Fibroblast of peridontal ligament (primary cell): ENCODE data around the gene CENPU.
"Not testable (repeated sequence)": the region's sequence is repeated elsewhere in the genome, so short reads cannot be mapped to it uniquely, and the experiment has no call there.

ENCODE experiments used
- DNase-seq: peaks from one replicate; pipeline ENCODE4 v3.0.0-alpha.2; 2010; ENCODE audit errors: extremely low read depth

The CENPU gene

DNA sequence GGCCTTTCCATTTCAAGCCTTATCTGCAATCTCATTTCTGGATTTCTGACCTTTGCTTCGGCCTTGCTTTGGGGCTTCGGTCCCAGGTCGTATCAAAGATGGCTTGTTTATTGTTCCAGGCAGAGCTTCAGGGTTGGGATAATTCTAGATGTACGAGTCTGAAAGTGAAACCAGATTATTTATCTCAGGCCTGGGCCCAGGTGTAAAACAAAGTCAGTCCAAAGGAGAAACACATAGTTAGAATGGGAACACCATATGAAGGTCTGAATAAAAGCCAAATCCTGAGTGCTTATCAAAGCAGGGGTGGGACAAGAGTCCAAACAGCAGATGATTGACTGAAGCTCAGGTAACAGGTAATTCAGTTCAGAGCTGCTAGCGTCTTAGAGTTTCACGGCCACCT is 67.2 kb downstream of the CENPU start:
- no peak for DNase-seq

DNA sequence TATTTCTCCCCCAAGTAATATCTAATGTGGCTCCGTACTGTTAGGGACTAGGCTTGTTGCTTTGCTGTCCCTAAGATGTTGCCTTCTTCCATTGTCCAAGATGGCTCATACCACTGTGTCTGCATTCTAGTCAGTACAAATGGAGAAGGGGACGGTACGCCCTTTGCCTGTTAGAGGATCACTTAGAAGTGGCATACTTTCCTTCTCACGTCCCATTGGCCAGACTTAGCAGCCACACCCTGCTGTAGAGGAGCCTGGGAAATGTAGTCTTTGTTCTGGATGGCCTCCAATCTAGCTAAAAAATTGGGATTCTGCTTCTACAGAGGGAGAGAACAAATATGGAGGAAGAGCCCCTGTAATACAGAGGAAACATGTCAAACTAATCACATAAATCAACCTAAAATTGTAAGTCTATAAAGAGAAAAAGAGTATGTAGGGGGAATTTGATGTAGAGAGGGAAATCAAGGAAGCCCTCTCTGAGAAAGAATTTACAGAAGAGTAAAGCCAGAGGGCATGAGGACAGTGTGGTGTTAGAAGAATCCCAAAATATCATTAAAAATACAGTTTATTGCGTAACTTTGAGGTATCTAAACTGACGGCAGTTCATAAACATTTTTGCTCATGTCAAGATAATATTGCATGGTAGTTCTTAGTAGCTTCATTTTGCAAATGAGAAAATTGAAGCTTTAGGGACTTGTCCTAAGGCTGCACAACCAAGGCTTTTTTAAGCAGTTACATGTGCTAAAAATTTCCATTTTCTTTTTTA is 69.3 kb downstream of the CENPU start:
- no peak for DNase-seq

DNA sequence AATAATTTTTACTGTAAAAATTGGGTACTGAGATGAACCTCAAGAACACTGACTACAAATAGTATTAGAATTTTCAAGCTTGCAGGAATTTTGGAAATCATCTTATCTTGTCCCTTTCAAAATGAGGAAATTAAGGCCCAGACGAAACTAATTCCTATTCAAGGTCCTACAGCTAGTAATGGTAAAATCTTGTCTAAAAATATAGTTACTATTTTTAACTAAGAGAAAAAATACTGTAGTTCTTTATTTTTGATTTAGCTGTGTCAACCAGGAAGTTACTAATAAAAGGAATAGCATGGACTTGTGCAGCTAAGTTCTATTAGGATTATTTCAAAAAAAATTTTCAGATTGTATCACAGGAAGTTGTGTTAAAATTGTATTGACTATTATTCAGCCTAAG is 71.7 kb downstream of the CENPU start:
- DNase-seq = no peak

DNA sequence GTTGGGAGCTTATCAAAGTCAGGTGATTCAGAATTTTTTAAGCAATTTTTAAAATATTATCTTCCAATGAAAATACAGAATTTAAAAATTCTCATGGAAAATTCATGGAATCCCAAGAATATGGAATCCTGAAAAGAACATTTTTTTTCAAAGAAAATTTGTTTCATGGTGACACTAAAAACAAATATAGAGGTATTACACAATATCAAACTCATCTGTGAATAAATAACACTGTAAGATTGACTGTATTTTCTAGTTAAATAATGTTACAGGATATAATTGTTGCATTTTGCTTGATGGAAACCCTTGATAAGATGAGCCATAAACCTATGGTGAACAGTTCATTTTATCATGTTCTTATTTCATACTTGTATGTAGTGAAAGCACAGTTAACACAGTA is 72.9 kb downstream of the CENPU start:
- no peak for DNase-seq

DNA sequence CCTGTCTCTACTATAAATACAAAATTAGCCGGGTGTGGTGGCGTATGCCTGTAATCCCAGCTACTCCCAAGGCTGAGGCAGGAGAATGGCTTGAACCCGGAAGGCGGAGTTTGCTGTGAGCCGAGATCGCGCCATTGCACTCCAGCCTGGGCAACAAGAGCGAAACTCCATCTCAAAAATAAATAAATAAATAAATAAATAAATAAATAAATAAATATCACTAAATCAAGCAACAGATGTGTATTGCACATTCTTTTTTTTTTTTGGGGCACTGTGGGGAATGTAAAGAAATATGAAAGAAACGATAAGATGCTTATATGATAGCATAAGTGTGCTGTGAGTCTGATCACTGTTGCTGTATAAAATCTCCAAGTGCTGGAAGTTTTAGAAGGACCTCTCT is 76.1 kb downstream of the CENPU start:
- DNase-seq = not testable (repeated sequence)

DNA sequence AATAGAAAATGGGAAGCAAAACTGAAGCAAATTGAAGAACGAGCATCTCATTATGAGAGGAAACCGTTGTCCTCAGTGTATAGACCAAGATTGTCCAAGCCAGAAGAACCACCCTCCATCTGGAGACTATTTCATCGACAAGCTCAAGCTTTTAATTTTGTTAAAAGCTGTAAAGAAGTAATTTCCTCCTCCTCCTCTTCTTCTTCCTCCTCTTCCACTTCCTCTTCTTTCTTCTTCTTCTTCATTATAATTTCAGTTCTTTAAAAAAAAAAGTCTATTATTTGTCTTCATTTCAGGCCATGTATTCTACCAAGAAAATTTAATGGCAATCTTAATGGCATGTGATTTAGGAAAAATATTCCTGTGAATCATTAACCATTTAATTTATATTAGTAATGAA is 76.8 kb downstream of the CENPU start:
- no peak for DNase-seq

DNA sequence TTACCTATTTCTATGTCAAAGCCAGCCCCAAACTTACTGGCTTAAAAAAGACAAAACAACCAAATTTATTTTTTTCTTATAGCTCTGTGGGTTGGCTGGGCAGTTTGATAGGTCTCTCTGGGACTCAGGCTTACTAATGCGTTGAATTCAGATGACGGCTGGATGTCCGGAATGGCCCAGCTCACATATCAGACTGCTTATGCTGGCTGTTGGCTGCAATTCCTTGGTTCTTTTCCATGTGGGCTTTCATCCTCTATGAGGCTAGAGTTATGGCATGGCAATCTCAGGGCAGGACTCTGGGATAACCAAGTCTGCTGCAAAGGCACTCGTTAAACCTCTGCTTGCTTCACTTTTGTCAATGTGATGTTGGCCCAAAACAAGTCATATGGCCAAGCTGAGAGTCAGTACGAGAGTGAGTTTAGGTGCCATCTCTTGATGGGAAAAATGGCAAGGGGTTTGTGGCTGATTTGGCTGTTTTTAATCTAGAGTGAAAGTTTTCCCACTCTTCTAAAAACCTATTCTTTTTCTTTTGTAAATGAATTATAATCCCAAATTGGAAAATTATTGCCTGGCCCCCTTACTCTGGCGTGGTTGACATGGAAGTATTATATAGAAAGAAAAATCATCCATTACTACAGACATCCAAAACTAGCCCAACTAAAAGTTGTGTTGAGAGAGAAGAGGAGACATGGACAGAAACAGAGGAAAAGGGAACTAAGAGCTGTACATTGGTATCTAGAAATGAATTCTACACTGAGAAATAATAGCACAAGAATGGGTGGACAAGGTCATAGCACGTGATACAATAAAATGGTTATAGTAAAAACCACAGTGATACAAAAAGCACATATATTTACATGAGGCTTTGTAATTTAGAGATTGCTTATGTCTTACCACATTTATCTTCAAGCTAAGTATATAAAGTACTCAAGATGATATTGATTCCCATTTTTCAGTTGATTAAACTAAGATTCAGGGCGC is 77.7 kb downstream of the CENPU start:
- peak; percentile 34 for DNase-seq

DNA sequence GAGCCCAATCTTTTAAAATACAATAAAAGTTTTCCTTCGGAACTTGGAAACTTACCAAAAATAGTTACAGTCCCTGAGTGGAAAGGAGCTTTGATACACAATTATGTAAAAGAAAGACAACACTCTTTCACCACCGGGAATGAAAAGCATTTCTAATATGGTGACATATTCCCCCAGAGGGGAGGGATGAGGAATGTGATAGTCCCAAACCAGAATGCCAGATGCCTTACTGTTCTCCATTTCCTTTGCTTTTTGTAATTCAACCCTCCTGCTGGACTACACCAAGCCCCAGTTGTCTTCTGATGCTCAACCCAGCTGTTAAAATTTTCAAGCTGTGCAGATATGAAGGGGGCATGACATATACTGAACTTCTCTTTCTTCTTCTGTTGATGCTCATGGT is 80.2 kb downstream of the CENPU start:
- DNase-seq = peak; percentile 74

DNA sequence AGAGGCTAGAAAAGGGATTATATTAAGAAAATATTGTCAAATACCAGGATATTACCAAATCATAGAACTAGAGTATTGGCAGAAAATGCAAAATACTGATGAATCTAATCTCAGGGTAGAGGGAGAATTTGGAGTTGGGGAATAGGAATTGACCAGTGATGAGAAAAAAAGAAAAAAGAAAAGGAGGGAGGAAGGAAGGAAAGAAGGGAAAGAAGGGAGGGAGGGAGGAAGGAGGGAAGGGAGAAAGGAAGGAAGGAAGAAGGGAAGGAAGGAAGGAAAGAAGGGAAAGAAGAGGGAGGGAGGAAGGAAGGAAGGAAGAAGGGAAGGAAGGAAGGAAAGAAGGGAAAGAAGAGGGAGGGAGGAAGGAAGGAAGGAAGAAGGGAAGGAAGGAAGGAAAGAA is 81.2 kb downstream of the CENPU start:
- not testable (repeated sequence) for DNase-seq

DNA sequence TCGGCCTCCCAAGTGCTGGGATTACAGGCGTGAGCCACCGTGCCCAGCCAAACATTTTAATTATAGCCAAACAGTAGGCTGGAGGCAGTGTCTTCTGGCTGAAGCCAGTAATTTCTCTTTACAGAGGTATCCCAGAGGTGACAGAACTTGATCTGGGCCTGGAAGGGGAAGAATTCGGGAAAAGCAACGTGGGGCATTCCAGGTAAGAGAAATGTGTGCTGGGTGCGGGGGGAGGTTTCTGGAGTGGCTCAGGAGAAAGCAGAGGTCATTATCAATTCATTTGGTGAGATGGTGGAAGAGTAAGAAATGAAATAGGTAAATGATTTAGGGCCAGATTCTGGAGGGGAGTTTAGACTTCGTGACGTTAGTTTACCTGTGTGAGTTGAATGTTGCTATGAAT is 82.0 kb downstream of the CENPU start:
- no peak for DNase-seq

DNA sequence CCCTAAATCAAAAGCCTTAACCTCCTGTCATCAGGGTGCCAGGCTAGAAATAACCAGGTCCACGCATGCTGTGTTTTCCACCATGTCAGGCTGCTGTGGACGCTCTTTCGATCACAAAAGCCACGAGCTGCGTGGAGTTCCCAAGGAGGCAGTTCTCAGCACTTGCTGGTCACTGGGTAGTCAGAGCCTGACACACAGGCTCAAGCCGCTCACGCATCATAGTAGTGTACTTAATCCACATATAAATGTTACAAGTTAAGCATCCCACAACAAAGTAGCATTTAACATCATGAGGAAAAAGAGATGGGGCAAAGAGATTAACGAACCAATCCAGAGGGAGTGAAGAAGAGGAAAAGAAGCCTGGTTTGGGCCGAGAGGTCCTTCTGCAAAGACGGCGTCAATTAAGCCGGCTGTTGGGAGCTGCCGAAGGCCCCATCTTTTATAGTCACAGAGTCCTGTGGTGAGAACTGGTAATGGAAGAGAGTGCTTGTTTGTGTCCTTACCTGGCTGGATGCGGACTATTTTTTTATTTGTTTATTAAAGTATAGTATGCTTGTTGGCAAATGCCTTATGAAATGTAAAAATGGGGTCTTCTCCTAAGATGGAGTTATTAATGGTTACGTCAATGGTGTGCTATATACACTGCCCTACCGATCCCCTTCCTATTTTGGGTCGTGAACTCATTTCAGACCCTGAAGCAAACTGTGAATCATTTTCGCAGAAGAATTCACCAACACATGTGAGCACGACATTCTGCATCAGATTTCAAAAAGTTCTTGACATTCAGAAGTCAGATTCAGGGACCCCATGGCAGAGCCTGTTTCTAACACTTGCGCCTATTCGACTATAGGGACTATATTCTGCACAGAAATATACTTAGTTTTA is 83.7 kb downstream of the CENPU start:
- DNase-seq = peak; percentile 55

DNA sequence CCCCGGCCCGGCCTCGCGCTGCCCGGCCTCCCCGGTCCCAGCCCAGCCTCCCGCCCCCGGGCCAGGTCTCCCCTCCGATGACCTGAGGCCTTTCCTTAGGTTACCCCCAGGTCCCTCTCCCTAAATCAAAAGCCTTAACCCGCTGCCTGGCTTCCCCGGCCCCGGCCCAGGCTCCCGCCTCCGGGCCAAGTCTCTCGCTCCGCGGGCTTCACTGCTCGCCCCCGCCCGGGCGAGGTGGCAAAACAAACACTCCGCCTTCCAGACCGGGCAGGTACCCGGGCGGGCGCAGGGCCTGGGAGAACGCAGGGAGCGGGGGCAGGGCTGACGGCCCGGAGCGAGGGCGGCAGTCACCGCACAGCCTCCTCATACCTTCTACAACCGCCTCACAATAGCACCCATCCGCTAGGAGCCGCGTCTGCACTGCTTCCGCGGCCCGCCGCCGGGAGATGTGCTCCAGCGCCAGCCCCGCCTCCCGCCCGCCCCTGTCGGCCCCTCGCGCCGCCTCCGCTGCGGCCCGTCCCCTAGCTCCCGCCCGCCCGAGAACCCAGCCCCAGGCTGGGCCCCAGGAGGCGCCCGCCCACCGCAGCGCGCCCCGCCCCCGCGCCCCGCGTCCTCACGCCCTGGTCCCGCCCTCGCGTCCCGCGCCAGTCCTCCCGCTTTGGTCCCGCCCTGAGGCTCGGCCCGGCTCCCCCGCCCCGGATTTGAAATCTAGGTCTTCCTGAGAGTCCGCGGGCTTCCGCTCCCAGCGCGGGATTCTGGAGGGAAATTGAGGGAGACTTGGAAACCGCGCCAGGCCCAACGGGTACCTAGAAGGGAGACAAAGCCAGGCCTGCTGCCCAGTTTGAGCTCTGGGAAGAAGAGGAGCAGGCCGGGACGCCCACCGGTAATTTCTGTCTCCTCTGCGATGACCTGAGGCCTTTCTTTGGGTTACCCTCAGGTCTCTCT is 84.6 kb downstream of the CENPU start, which contains the start of the genes CASP3 and PRIMPOL:
CASP3 (minus strand) TSS at position 422 of the 945 bp plus-strand sequence. CDS start 10,994 bp downstream, outside the sequence.
PRIMPOL (plus strand) TSS at position 713 of the 945 bp plus-strand sequence. CDS start 7,403 bp downstream, outside the sequence.
- DNase-seq = peak; percentile 88

DNA sequence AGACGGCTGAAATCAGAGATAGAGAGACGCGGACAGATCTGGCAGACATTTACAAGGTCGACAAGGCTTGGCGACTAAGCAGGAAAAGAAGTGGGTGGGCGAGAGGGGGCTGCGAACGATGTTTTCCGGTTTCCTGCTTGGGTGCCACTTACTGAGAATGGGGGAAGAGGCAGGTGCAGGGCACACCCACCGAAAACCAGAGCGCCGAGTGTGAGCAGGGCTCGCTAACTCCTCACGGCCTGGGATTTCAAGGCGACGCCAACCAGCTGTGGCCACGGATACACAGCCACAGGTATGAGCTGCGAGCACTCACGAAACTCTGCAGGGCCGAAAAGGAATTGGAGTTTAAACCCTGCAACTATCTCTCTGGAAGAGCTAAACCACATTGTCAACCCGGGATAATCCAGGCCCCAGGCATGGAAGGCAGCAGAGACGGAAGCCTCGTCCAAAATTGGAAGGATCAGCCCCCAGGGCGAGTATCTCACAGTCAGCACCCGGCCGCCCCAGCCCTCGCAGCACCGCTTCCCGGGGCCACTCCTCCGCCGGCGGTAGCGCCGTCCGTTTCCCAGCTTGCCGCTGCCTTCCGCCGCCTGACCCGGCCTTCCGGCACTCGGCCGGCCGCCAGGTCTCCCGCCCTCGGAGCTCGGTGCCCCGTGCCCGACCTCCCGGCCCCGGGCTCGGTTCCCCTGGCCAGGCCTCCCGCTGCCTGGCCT is 85.4 kb downstream of the CENPU start:
- DNase-seq = peak; percentile 39

DNA sequence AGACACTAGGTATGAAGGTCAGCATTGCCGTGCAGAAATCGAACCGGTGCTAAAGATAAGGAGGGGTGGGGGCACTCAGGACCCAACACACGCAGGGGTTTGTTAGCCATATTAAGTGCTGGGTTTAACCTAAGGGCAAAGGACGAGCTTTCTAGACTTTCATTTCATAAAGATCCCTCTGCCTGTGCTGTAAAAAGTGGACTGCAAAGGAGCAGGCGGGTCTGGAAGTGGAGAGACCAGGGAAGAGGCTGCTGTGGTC is 85.9 kb downstream of the CENPU start:
- DNase-seq = no peak

DNA sequence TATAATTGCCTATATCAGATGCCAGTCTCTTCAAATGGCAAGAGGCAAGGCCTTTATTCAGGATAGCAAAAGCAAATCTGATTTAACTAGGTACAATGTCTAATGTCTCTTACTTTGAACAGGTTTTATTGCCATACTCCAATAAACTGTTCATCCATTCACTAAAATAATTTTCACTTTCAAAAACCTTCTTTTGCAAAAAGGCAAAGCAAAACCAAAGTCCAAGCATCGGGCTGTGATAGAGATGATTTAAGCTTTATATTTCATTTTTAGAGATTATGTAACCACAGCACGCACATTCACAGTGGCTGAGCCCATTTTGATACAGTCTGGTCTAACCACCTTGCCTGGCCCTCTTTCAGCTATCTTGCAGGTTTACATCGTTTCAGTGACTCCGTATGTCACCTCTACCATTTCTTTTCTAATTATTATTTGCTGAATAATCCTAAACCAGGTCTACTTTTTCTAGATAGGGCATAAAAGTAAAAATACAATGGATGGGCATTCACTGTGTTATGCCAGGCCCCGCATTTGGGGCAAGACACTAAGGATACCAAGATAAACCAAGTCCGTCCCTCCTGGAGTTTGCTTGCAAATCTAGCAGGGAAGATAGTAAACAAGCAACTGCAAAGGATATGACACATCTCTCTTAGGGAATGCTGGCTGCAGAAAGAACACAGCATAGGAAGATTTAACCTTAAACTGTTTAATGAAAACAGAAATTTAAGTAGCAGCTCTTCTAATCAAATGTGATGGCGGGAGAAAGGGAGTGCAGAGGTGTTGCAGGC is 86.4 kb downstream of the CENPU start:
- peak; percentile 32 for DNase-seq

DNA sequence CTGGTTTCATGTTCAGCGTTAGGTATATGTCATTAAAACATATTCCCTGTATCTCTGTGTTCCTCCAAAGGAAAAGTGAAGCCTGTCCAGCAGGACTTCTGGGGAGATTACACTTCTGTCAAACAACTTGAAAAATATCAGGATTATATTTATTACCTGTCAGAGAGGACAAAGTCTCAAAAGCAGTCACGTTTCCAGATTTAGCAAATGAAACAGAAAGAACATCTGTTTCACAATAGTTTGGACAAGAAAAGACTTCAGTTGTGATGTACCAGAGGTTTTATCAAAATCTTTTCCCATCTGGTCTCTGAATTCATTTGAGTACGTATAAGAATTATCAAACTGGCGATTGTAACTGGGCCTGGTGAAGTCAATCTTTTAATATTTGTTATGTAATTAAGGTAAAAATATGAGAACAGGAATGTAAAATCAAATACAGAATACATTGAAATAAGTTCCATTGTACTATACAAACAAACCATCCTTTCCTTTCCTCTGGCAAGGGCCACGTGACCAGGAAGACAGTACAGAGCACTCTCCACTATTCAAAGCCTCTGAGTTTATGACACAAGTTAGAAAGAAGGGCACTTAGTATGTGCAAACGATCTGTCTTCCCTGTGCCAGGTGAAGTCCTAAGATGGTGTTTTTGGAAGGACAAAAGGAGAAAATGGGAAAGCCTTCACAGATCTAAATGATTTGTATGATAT is 87.8 kb downstream of the CENPU start:
- DNase-seq = no peak

DNA sequence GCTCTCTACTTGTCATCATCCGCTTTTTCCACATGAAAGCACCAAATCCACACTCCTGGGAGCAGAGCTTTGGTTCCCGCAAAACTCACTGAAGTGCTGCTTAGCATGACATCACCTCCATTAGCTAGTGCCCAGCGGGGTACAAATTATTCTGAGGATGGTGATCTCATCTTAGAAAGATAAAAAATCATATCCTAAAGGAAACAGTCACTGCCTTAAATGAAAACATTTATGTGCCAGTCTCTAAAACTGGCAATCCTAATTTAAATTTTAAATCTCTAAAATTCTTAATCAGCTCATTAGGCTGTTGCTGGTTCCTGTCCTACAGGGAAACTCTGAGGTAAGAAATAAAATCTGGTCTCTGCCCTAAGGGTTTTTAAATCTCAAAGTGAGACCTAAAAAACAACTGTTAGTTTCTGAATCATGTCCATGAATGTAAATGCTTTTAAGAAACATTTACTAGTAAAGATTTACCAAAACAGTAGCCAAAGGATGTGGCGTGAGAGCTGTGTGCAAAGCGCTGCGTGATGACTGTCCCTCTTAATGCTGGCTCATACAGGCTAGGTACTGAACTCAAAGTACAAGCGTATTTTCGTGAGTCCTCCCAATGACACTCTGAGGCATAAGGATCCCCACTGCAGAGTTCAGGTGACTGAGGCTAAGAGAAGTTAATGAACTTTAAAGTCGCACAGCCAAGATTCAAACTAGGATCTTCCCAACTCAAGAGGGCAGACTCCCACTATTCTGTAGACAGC is 89.2 kb downstream of the CENPU start:
- no peak for DNase-seq
